NCI-H748 treated with DMSO at 0.1 percent for 48 hours (cell line): ENCODE data around the gene LMTK3.

Experiments
- DNase-seq: peaks from one replicate; lab custom pipeline; 2025; lab: John Stamatoyannopoulos, UW

Gene LMTK3

GRCh38 chr19:48511800-48512503 is at the start of gene LMTK3:
Gene LMTK3, minus strand, starts transcription at chr19:48511835. Its CDS starts 259 bp downstream, at chr19:48511576.
- peak; percentile 78 for DNase-seq

GRCh38 chr19:48561412-48561811 is 49.8 kb upstream of the LMTK3 start:
- no peak for DNase-seq

GRCh38 chr19:48560095-48560530 is 48.5 kb upstream of the LMTK3 start:
- DNase-seq, result no peak

DNA sequence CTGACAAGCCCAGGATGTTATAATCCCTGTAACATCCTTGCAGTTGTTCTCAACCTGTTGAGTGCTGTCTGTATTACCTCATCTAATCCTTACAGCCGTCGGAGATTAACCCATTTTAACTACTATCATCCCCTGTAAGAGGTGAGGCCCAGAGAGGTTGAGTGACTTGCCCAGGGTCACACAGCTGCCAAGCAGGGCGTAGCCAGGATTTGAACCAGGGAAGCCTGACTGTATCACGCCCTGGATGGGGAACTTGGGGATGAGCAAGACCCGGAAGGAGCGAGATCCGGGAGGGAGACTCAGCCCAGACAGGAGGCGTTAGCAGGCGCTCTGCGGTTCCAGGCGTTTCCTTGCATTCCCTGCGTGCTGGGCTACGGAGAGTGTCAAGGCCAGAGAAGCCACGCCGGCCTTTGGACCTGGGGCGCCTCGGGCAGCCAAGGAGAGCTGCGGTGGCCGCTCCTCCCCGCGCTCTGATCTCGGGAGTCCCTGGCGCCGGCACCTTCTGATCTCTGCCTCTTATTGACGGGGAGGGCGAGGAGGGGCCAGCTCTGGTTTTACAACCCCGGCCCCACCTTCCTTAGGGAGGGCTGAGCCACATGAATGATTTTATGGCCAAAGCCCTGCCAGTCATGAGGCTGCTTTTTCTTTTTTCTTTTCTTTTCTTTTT is 46.5 kb upstream of the LMTK3 start:
- no peak for DNase-seq

GRCh38 chr19:48556825-48557224 is 45.2 kb upstream of the LMTK3 start:
- no peak for DNase-seq

- DNase-seq, result no peak
These were observed 44.5 kb upstream of the LMTK3 start for GRCh38 chr19:48556163-48556562.

DNA sequence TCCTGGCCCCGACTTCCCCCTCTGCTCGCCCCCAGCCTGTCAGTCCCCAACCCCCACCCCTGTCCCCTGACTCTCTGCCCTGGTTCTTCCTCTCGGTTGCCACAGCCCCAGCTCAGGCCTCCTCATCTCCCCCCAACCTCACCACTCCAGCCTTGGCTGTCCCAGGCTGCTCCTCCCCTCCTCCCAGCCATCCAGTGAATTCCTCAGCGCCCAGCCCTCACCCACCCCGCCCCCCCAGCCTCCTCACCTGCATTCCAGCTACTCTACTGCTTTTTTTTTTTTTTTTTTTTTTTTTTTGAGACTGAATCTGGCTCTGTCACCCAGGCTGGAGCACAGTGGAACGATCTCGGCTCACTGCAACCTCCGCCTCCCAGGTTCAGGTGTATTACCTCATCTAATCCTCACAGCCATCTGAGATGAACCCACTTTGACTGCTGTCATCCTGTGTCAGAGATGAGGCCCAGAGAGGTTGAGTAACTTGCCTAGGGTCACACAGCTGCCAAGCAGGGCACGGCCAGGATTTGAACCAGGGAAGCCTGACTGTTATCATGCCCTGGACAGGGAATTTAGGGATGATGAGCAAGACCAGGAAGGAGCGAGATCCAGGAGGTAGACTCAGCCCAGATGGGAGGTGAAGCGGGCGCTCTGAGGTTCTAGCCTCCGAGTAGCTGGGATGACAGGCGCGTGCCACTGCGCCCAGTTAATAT is 42.9 kb upstream of the LMTK3 start:
- DNase-seq, result no peak

- DNase-seq, result no peak
These were observed 42.2 kb upstream of the LMTK3 start for GRCh38 chr19:48553676-48554384.

DNA sequence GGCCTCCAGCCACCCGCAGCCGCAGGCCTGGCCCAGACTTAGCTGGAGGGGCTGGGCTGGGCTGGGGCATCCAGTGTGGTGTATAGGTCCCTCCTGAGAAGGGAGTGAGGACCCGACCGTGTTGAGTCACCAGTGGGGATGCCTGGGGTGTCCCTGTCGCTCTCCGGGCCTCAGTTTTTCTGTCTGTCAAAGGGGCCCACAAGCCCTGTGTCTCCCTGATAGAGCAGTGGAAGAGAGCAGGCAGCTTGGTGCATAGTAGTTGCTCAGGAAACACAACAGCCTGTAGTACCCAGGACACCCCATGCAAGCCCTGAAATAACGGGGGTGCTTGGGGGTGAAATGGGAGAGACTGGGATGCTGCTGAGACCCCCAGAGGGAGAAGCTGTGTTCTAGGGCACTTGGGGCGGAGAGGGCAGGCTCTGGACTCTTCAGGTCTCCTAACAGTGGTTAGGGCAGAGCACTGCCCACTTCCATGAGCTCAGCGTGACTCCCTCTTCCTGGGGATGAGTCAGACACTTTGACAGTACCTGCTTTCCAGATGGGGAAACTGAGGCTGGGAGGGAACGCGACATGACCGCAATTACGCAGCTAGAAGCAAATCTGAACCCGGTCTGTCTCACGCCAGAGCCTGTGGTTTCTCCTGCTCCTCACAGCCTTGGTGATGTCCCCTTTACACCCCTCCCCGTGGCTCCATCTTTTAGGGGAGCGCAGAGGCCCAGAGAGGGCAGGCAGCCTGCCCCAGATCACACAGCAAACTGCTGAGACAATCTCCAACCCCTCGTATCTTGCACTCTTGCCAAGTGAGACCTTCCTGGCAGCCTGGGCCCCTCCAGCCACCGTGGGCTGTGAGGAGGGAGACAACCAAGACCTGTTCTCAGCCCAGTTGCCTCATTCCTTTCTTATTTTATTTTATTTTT is 41.0 kb upstream of the LMTK3 start:
- DNase-seq, result no peak

GRCh38 chr19:48551437-48552302 is 40.0 kb upstream of the LMTK3 start, which contains the start of gene SULT2B1:
Gene SULT2B1, plus strand, starts transcription at chr19:48552172. Its CDS starts 81 bp downstream, at chr19:48552253.
- no peak for DNase-seq

- no peak for DNase-seq
These were observed 37.7 kb upstream of the LMTK3 start for GRCh38 chr19:48549380-48549779.

DNA sequence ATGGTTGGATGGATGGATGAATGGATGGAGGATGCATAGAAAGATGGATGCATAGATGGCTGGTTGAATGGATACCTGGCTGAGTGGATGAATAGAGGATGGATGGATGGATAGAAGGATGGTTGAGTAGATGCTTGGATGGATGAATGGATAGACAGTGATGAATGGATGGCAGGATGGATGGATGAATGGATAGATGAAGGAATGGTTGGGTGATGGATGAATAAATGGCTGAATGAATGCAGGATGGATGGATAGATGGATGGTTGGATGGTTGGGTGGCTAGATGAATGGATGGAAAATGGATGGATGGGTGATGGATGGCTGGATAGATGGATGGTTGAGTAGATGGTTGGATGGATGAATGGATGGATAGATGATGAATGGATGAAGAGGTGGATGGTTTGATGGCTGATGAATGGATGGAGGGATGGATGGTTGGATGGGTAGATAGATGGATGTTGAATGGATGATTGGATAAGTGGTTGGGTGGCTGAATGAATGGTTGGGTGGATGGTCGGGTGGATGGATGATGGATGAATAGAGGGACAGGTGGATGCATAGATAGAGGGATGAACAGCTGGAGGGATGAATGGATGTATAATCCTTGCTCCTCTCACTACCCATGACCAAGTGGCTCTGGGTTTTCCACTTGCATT is 36.7 kb upstream of the LMTK3 start:
- no peak for DNase-seq

DNA sequence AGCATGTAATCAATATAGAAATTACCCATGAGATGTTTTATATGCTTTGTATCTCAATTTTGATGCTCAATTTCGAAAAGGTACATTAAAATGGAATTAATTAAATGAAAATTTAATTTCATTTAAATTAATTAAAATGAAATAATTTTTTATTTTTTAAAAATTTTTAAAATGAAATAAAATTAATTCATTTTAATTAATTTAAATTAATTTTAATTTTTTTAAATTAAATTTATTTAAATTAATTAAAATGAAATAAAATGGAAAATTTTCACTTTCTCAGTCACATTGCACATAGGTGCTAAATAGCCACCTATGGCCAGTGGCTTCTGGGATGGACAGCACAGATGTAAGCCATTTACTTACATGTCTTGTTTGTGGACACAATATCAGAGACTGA is 36.1 kb upstream of the LMTK3 start:
- no peak for DNase-seq

DNA sequence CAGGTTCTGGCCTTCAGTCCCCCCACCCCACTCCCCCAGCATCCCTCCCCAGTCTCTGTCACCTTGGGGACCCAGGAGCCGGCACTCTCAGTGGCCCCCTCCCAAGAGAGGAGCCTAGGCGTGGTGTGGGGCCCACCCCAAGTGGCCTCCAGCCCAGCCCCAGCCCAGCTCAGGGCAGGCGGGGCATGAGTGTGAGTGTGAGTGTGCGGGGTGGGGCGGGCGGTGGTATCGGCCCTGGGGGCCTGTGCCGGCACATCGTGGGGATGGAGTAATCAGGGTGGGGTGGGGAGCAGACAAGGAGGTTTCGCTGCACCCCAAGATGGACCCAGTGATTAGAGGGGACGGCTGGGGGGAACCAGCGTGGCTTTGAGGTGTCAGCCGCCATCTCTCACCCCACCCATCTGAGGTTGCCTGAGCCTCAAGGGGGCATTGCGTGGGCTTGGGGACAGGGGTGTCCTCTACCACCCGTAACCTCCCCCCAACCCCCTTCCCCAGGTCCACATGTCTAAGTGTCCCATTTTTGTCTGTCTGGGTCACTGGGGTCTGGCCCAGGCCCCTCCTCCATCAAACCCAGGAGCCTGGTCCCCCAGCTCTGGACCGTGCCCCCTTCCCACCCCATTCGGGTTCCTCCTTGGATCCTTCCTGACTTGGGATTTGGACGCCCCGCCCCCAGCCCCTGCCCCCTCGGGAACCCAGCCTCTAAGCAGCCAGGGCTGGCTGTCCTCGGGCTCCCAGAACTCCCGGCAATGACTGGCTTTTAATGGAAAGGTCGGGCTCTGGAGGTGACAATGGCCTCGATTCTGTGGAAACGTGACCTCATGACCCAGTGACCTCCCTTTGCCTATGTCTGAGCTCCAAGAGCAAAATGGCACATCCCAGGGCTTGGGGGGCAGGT is 33.5 kb upstream of the LMTK3 start:
- no peak for DNase-seq

DNA sequence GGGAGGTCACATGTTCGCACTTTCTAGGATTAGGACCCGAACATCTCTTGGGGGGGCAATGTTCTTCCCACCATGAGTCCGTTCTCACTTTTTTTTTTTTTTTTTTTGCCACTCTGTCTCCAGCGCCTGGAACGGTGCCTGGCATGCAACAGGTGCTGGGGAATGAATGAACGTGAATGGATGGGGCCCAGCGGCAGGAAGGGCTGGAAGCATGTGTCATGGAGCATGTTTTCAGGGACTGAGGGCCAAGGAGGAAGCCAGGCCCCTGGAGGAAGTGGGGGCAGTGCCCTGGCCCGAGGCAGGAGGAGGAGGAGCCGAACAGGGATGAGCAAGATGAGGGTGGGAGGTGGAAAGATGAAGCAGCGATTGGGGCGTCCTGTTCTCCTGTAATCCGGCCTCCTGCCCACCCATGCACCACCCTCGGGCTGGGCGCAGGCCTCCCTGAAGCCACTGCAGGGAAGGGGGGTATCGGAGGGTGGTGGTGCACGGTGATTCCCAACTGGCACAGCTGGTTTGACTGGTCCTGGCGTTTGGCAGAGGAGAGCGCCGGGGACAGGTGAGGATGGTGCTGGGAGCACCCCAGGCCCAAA is 31.6 kb upstream of the LMTK3 start:
- no peak for DNase-seq

DNA sequence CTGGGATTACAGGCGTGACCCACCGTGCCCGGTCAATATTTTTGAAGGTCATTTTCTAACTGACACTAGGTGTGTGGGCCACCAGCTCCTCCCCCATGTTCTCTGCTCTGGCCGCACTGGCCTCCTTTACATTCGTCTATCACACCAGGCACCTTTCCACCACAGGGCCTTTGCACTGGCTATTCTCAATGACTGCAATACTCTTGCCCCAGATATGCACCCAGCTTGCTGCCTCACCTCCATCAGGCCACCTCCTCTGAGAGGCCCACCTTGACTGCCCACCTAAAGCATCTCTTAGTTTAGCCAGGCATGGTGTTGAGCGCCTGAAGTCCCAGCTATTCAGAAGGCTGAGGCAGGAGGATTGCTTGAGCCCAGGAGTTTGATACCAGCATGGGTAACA is 30.2 kb upstream of the LMTK3 start:
- DNase-seq, result no peak

GRCh38 chr19:48540110-48540509 is 28.5 kb upstream of the LMTK3 start:
- peak; percentile 49 for DNase-seq

GRCh38 chr19:48539503-48540096 is 28.0 kb upstream of the LMTK3 start:
- DNase-seq, result peak; percentile 99
